ENCODE data around the gene AMBRA1.

Gene AMBRA1

GRCh38 chr11:46378296-46378695, 215.5 kb downstream of the AMBRA1 start:
- TF ChIP-seq CTCF (IDR thresholded peaks at IDR 0.05; ENCODE audit: insufficient read depth, low read length, poor library complexity, severe bottlenecking): no peak
- Histone ChIP-seq H3K4me3 (replicated peaks; ENCODE audit: low read depth, low read length) (no peak overlapping the region), H3K36me3 (ENCODE audit: control insufficient read depth, insufficient read depth, low read length) (peaks cover 24% of the 10 kb centered on the region), H3K27me3 (replicated peaks; ENCODE audit: control insufficient read depth, insufficient read depth, low read length) (peaks cover 1% of the 10 kb centered on the region; the same call in 1 of the 2 replicates)
- DNase-seq (ENCODE audit: extremely low read depth, insufficient read length): no peak

GRCh38 chr11:46377831-46378230, 216.0 kb downstream of the AMBRA1 start:
- no peak for DNase-seq (ENCODE audit: extremely low read depth, insufficient read length)
- Histone ChIP-seq H3K4me3 (replicated peaks; ENCODE audit: low read depth, low read length) (no peak overlapping the region), H3K36me3 (ENCODE audit: control insufficient read depth, insufficient read depth, low read length) (peaks cover 24% of the 10 kb centered on the region), H3K27me3 (replicated peaks; ENCODE audit: control insufficient read depth, insufficient read depth, low read length) (peaks cover 1% of the 10 kb centered on the region; the same call in 1 of the 2 replicates)
- no peak for TF ChIP-seq CTCF (IDR thresholded peaks at IDR 0.05; ENCODE audit: insufficient read depth, low read length, poor library complexity, severe bottlenecking)

- no peak for TF ChIP-seq CTCF (IDR thresholded peaks at IDR 0.05; ENCODE audit: insufficient read depth, low read length, poor library complexity, severe bottlenecking)
- Histone ChIP-seq H3K36me3 (ENCODE audit: control insufficient read depth, insufficient read depth, low read length) (peaks cover 25% of the 10 kb centered on the region), H3K4me3 (replicated peaks; ENCODE audit: low read depth, low read length) (no peak overlapping the region), H3K27me3 (replicated peaks; ENCODE audit: control insufficient read depth, insufficient read depth, low read length) (no peaks in the 10 kb centered on the region)
- no peak for DNase-seq (ENCODE audit: extremely low read depth, insufficient read length)
Measured at GRCh38 chr11:46377290-46377689, 216.5 kb downstream of the AMBRA1 start.

GRCh38 chr11:46376258-46377050, 217.4 kb downstream of the AMBRA1 start:
- Histone ChIP-seq H3K27me3 (replicated peaks; ENCODE audit: control insufficient read depth, insufficient read depth, low read length) (no peaks in the 10 kb centered on the region), H3K4me3 (replicated peaks; ENCODE audit: low read depth, low read length) (no peak overlapping the region), H3K36me3 (ENCODE audit: control insufficient read depth, insufficient read depth, low read length) (peaks cover 30% of the 10 kb centered on the region)
- TF ChIP-seq CTCF (IDR thresholded peaks at IDR 0.05; ENCODE audit: insufficient read depth, low read length, poor library complexity, severe bottlenecking): no peak
- no peak for DNase-seq (ENCODE audit: extremely low read depth, insufficient read length)

GRCh38 chr11:46375392-46376101, 218.3 kb downstream of the AMBRA1 start:
- Histone ChIP-seq H3K36me3 (ENCODE audit: control insufficient read depth, insufficient read depth, low read length) (peaks cover 32% of the 10 kb centered on the region), H3K27me3 (replicated peaks; ENCODE audit: control insufficient read depth, insufficient read depth, low read length) (no peaks in the 10 kb centered on the region)
- DNase-seq (ENCODE audit: extremely low read depth, insufficient read length): no peak

More at GRCh38 chr11:46375392-46376101, 218.3 kb downstream of the AMBRA1 start:
- H3K4me3 ChIP-seq (replicated peaks; ENCODE audit: low read depth, low read length): no peak overlapping the region
- TF ChIP-seq CTCF (IDR thresholded peaks at IDR 0.05; ENCODE audit: insufficient read depth, low read length, poor library complexity, severe bottlenecking): no peak

Measured in GM06990 (cell line).